Sciatic nerve (tissue), 2 donors: ENCODE measurements around the gene SERINC5. TPM values are rescaled to one million over a fixed set of nuclear protein-coding genes. Genes with fewer than 3 reads are reported as not detected.

ENCODE experiments used
- ATAC-seq: fragments of 200-7000 bp; cut with Tn5 transposase; one replicate; pipeline ENCODE4 v1.9.1; 2020; ENCODE audit warnings: mild to moderate bottlenecking, moderate library complexity
- DNase-seq: peaks from one replicate; pipeline ENCODE4 v3.0.0-alpha.2; 2020; ENCODE audit warnings: low spot score
- intact Hi-C: fragments of 100-400 bp; cut with DNase I; formaldehyde crosslinking; loops from one replicate; pipeline ENCODE4 v1.14.2; 2022
- total RNA-seq: library from RNA; stranded (reverse); fragmentation: NEBNext Ultra II Directional; extraction: Animal tissue kit (Norgen Biotek cat#: 25700); gene quantifications from one replicate; pipeline ENCODE4 v1.2.1, GENCODE V29; 2021
- donor health status: DM: no; HTN: no; CAD: no.
- donor health status: DM: no; HTN: no; CAD: no.

SERINC5 gene
- total RNA-seq, 1 donor from 2014 or later = 70.2 TPM

GRCh38 chr5:80234116-80234948, 21.5 kb downstream of the SERINC5 start:
- DNase-seq = no peak
- no peak for ATAC-seq
- intact Hi-C loops = no loop called here

- DNase-seq (no peak), ATAC-seq (no peak)
- intact Hi-C loops = no loop called here
Measured at GRCh38 chr5:80231693-80232092, 24.2 kb downstream of the SERINC5 start.

DNA sequence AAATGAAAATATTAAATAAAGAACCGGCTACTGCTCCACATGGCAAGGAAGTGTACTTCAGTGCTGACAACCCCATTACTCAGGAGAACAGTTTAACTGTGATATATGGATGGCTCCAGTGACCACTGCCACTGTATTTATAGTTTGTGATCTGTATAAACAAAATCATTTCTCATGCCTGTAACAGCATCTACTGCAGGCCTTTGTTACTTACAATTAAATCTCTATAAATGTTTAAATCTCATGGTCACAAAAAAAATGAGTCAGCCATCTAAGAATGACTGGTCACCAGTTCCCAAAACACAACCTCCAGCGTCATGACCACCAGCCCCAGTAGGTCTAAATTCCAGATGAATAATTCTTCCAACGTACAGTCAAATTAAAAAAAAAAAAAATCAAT, 24.6 kb downstream of the SERINC5 start:
- DNase-seq (no peak), ATAC-seq (no peak)
- intact Hi-C loops = no loop called here

- ATAC-seq (peak; percentile 59), DNase-seq (no peak)
- intact Hi-C loops = no loop called here
Measured at GRCh38 chr5:80230269-80230992, 25.4 kb downstream of the SERINC5 start.

- intact Hi-C loops = no loop called here
- no peak for DNase-seq
- peak; percentile 40 for ATAC-seq
Measured at GRCh38 chr5:80229902-80230255, 26.0 kb downstream of the SERINC5 start.

DNA sequence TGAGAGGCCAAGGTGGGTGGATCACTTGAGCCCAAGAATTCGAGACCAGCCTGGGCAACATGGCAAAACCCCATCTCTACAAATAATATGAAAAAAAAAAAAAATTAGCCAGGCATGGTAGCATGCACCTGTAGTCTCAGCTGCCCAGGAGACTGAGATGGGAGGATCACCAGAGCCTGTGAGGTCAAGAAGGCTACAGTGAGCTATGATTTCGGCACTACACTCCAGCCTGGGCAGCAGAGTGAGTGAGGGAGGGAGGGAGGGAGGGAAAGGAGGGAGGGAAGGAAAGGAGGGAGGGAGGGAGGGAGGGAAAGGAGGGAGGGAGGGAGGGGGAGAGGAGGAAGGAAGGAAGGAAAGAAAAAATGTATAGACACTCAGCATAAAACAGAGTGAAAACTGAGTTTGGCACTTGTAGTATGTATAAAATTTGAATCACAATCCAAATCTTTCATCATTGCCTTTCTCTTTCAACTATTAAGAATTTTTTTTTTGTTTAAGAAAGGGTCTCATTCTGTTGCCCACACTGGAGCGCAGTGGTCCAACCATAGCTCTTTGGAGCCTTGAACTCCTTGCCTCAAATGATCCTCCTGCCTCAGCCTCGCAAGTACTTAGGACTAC, 27.8 kb downstream of the SERINC5 start:
- DNase-seq (no peak), ATAC-seq (no peak)
- intact Hi-C loops = no loop called here

DNA sequence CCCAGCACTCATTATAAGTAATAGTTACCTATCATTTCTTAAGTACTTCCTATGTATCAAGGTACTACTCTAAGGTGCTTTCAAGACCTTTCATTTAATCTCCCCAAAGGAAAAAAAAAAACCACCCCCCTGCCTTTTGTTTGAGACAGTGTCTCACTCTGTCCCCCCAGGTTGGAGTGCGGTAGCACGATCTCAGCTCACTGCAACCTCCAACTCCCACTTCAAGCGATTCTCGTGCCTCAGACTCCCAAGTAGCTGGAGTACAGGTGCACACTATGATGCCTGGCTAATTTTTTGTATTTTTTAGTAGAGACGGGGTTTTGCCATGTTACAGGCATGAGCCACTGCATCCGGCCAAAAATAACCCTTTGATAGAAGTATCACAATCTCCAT, 29.9 kb downstream of the SERINC5 start:
- intact Hi-C loops = no loop called here
- DNase-seq (no peak), ATAC-seq (no peak)

- ATAC-seq (no peak), DNase-seq (no peak)
- intact Hi-C loops = no loop called here
Measured at GRCh38 chr5:80225189-80225933, 30.5 kb downstream of the SERINC5 start.

DNA sequence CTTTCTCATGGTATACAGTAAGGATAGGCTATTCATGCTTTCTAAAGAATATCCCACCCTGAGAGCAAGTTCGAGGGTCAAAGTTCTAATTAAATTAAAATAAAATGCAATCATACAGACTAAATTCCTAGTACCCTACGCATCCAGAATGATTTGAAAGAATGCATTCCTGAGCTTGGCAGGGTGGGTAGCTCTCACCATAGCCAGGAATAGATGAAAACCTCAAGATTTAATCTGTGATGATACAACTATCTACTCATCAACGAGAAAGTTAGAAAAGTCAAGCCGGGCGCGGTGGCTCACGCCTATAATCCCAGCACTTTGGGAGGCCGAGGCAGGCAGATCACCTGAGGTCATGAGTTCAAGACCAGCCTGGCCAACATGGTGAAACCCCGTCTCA, 32.3 kb downstream of the SERINC5 start:
- ATAC-seq = no peak
- intact Hi-C loops = no loop called here
- no peak for DNase-seq

- ATAC-seq (no peak), DNase-seq (no peak)
- intact Hi-C loops = no loop called here
Measured at GRCh38 chr5:80220245-80220897, 35.5 kb downstream of the SERINC5 start.

DNA sequence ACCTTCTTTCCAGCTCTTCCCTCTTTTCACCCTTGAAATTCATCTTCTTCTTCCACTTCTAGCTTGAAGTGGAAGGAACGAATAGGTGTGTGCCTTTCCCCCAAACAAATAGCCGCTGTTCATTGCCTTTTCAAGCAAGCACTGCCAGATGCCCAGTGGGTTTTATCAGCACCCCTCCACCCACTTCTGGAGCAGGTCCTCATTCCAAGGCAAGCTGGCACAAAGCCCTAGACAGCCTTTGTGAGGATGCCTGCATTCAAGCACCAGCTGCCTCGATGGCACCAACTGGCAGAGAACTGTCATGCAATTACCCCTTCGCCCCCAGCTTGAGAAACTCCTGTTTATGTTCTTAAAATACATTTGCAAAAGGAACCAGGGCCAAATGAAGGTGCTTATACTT, 36.5 kb downstream of the SERINC5 start:
- DNase-seq = no peak
- no peak for ATAC-seq
- intact Hi-C loops = no loop called here

GRCh38 chr5:80217667-80218066, 38.2 kb downstream of the SERINC5 start:
- ATAC-seq (no peak), DNase-seq (no peak)
- intact Hi-C loops = no loop called here

DNA sequence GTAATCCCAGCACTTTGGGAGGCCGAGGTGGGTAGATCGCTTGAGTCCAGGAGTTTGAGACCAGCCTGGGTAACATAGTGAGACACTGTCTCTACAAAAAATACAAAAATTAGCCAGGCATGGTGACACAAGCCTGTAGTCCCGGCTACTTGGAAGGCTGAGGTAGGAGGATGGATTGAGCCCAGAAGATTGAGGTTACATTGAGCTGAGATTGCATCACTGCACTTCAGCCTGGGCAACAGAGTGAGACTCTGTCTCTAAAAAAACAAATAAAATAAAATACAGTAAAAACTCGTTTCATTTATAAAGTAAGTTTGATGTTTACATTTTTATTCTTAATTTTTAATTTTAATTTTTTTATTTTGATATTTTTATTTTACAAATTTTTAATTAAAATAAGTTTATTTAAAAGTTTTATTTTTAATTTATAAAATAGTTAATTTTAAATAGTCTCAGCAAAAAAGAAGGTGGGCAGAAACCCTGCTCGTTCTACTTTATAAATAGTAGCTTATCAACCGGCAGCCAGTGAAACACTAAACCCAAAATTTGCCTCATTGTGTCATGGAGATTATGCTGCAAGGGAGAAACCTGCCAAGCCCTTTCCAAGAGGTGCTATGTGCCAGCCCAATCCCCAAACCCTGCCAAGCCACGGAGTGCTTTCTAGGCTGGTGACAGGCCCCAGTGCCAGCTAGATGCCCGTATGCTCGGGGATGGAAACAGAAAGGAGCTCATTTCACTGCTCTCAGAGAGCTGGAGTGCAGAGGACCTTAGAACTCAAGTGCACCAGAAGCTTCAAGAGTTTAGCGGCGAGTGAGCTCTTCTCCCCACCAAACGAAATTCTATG, 38.9 kb downstream of the SERINC5 start:
- DNase-seq (no peak), ATAC-seq (peak; percentile 58)
- intact Hi-C loops = no loop called here

GRCh38 chr5:80216096-80216495, 39.8 kb downstream of the SERINC5 start:
- no peak for ATAC-seq
- DNase-seq = no peak

DNA sequence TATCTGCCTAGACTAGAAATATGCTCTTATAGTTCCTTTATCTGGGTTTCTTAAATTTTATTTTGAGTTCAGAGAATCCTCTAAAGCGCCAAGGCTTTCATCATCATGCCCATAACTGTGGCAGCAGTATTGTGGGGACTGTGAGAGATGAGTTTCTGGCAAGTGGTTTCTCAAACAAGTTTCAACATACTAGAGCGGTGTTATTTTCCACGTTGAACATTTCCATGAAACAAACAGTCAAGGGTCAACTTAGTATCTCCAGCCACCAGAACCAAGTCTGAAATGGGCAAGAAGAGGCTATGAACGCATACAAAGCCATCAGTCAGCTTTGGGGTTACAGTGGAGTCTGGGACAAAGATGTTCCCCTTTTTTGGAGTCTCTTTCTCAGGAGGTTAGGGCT, 40.3 kb downstream of the SERINC5 start:
- no peak for DNase-seq
- intact Hi-C loops = no loop called here
- peak; percentile 11 for ATAC-seq

More at GRCh38 chr5:80216096-80216495, 39.8 kb downstream of the SERINC5 start:
- intact Hi-C loops = no loop called here

- no peak for ATAC-seq
- DNase-seq = no peak
- intact Hi-C loops = no loop called here
Measured at GRCh38 chr5:80213466-80213865, 42.4 kb downstream of the SERINC5 start.

DNA sequence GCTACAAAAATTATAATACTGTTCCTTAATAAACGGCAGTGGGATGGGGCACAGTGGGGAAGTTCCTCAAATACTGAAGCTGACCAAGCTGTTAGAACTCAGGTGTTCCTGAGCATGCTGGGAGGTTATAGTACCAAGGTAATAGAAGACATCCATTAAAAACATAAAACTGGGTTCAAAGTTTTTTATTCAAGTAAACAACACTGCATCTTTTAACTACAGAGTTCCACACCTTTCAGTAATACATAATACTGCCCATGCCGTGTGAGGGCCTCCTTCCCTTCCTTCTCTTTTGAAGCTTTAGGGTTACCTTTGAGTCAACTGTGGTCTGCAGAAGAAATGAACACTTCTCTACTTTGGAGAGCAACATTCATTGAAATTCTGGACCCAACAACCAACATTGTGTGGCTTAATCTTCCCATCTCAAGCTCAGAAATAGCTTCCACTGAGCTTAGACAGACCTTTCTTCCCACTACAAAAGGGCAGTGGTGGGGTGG, 43.6 kb downstream of the SERINC5 start:
- intact Hi-C loops = no loop called here
- DNase-seq (no peak), ATAC-seq (no peak)

- intact Hi-C loops = no loop called here
Measured at GRCh38 chr5:80211327-80211726, 44.5 kb downstream of the SERINC5 start.

More at GRCh38 chr5:80211327-80211726, 44.5 kb downstream of the SERINC5 start:
- ATAC-seq (no peak), DNase-seq (no peak)
